ENCODE results near the gene PATE3.

The PATE3 gene, protein sequence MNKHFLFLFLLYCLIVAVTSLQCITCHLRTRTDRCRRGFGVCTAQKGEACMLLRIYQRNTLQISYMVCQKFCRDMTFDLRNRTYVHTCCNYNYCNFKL

DNA sequence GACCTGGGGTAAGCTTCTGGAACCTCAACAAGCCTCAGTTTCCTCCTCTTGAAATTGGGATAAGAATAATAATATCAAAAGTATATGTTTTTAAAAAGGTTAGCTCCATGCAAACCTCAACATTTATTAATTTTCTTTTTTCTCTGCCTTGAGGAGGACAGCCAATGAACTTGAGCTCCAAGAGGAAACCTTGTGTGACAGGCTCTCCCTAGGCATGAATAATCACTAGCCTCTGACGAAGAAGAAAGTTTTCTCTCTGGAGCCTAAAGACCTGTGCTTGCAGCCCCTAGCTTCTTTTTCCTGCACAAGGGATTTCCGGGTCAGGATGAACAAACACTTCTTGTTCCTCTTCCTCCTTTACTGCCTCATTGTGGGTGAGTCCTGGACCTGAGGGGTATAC is at the start of gene PATE3:
Gene PATE3, plus strand, starts transcription at position 301 of the 400 bp plus-strand sequence. Its CDS starts 25 bp downstream, at position 326.
- DNase-seq: no peak

DNA sequence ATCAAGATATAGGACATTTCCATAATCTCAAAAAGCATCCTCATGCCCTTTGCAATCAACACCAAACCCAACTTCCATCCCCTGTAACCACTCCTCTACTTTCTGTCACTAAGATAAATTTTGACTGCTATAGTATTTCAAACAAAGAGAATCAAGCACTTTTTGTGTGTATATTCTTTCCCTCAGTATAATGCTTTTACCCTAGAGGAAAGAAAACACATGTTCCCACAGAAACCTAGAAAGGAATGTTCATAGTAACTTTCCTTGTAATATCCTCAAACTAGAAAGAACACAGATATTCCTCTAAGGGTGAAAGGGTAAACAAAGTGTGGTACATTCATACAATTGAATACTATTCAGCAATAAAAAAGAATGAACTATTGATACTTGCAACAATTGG is 47.3 kb upstream of the PATE3 start:
- DNase-seq: no peak

DNA sequence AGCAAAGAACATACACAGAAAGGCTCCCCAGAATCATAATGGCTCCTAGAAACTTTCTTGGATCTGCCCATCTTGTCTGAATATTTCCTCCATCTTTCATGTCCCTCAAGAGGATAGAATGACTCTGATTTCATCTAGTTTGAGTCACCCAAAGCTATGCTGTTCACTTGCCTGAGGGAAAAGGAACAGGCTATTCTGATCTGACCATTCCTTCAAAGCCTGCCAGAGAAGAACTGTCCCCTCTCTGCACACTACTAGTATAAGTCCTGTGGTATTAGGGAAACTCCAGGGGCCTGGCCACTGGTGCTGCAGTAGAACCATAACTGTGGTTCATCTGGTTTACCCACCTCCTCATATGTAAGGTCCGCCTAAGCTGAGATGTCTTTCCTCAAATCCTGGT is 44.2 kb upstream of the PATE3 start:
- no peak for DNase-seq

DNA sequence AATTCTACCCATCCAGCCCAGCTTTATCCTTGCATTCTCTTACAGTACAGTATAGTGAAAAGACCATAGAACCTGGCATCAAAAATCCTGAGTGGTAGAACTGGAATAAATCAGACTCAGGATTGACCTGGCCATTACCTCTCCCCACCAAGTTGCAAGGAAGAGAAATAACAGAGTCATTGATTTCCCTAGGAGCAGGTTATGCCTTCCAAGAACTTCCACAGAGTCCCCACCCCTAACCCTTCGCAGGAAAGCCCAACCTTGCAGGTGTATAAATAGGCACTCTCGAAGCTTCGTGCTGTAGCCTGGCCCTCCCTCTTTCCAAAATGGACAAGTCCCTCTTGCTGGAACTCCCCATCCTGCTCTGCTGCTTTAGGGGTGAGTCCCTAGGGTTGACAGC is 41.9 kb upstream of the PATE3 start, which contains the start of gene PATE1:
Gene PATE1, plus strand, starts transcription at position 301 of the 400 bp plus-strand sequence. Its CDS starts 26 bp downstream, at position 327.
- DNase-seq: no peak

DNA sequence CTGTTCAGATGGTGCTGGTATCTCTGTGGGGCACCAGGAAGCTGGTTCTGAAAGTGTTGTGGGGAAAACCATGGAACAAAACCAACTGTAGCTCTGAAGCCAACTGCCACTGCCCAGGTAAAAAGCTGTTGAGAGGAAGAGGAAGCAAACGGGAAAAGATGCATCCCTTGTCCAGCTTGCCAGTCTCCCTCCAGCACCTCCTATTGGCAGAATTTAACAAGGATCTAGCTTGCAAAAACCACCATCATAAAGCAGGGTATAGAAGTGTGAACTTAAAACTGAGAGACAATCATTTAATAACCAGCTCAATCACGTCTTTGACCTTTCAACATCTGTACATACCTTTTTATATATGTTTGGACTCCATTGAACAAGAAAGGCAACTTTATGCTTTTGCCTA is 37.3 kb upstream of the PATE3 start:
- no peak for DNase-seq

DNA sequence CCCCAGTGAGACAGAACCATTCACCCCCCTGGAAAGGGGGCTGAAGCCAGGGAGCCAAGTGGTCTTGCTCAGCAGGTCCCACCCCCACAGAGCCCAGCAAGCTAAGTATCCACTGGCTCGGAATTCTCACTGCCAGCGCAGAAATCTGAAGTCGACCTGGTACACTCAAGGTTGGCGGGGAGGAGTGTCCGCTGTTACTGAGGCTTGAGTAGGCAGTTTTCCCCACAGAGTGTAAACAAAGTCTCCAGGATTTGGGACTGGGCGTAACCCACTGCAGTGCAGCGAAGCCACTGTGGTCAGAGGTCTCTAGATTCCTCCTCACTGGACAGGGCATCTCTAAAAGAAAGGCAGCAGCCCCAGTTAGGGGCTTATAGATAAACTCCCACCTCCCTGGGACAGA is 31.9 kb upstream of the PATE3 start:
- DNase-seq: no peak

DNA sequence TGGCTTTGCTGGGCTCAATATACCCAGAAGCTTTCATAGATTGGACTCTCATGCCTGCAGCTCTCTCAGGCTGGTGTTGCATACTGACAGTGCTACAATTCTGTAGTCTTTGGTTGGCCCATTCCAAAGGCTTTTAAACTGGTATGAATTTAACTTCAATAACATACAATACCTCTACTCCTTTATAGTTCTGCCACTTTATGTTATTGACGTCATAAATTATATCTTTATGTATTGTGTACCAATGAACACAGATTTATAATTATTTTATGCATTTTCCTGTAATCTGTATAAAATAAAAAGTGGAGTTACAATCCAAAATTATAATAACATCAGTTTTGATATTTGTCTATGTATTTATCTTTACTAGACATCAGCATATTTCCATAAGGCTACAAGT is 25.5 kb upstream of the PATE3 start:
- no peak for DNase-seq

DNA sequence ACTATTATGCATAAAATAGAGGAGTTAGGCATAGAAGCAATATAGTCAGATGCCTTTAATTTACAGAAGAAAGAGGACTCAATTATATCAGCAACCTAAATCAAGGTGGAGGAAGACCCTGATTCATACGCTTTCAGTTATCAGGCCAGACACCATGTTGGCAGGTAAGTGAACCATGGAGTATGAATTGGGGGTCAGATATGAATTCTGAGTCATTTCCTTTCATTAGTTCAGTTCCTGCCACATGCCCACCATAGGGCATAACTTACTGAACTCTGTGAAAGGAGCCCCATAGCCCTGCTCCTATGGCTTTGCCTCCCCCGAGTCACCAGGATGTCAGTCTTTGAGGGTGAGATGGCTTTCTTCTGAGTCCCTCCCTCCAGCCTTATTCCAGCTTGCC is 24.4 kb upstream of the PATE3 start:
- DNase-seq: no peak

DNA sequence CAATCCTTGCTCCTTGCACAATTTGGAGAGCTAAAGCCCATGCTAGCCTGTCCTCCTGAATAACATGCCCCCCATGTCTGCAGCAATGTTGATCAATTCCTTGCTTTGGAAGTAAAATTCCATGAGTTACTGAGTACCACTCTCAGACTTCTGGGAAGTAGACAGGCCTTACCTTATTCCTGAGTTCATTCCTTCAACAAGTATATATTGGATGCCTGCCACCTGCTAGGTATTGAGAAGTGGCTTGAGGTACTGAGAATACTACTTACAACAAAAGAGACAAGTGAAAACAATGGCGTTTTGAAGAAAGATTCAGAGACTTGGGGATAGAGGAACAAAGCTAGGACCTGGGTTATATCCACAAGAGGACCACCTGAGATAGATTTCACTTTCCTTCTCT is 21.7 kb upstream of the PATE3 start:
- no peak for DNase-seq

DNA sequence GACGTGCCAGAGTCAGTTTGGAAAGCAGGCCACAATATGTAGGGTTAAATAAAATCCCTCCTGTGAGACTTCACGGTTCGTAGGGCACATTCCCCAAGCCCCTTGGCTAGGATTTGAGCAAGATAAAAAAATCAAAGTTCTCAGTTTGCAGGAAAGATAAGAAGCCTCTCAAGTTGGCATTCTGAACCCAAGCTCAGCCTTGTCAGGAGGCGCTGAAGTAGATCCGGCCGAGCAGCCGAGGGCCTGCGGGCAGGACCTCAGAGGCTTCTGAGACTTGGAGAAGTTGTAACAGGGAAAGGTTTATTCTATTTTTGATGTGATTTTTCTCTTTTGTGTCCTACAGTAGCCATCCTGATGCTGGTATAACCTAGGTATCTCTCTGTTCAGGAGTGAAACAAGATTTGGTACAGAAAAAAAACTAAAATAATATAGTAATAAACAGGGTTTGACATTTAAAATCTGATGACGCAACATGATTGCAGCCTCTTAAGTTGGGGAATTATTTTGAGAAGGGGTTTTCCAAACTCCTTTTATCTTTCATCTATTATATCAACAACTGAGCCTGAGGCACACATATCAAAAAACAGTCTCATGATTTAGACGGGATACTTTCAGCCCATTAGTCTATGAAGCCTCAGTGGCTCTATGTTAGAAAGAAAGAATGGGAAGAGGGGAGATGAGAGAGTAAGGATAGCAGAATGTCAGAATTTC is 19.4 kb upstream of the PATE3 start:
- DNase-seq: no peak

DNA sequence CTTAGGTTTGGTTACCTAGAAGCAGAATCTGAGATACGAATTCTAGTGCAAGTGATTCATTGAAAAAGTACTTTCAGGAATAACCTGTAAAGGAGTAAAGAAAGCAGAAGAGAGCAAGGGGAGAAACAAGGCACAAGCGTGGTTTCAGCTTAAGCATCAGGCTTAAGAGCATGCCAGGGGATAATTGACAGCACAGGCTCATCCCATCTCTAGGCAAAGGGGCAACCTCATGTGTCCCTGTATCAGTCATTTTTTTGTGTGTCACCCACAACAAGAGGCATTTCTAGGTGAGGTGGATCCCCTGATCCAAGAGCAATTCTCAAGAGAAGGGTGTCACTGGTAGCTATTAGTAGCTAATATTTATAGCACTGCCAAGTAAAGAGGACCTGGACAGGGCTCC is 17.3 kb upstream of the PATE3 start:
- DNase-seq: no peak

DNA sequence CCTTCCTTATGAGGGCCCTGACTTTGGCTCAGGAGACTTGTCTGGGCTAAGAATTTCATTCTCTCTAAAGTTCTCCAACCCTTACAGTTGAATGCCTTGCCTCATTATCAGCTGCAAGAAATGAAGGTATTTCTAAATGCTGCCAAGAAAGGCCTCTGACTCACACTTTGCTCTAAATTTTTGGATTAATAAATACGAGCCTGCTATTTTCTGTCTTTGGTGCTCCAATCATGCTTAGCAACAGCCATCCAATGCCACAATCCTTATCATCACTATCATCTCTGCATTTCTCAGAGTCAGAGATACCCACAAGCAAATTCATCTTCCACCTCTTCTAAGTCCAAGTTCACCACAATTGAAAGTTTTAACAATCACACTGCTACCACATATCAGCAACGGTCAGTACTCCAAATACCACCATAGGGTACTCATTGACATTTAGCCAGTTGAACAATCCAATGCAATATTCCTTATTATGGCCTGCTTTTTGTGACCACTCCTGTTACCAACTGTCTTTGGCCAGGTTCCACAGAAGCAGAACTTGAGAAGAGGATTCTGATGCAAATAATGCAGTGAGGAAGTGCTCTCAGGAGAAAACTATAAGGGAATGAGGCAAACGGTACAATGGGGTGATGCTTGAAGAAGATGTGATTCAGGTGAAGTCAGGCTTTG is 15.0 kb upstream of the PATE3 start:
- DNase-seq: no peak

DNA sequence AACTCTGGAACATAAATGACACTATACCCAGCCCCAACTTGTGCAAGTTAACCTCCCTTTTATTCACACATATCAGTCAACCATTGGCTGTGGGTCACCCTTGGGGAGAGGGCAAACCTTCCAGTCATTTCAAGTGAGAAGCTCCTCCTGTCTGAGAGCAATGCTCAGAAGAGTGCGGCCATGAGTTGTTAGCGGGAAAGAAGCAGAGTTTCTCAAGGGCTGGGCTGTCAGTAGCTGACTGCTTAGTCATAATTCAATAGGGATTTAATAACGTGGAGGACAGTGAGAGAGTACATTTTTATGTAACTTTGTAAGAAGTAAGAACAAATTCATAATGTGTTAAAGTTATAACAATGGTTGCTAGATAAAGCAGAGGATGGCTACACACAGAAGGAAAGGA is 14.4 kb upstream of the PATE3 start:
- DNase-seq: no peak

DNA sequence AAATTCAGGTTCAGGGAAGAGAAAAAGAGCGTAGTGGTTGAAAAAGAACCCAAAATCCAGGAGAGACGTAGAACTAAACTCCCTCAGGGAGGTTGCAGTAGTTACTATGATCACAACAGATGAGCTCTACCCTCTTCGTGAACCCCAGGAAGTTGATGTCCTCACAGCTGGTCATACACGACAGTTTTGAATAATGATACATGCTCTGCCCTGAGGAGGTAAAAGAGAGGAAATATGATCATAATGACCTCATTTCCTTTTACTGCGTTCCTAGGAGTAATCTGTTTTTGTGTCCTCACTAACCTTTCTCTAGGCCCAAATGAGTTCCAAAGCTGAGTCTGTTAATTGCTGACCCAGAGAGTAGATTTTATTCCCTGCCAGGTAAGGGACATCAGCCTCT is 10.6 kb upstream of the PATE3 start:
- no peak for DNase-seq

DNA sequence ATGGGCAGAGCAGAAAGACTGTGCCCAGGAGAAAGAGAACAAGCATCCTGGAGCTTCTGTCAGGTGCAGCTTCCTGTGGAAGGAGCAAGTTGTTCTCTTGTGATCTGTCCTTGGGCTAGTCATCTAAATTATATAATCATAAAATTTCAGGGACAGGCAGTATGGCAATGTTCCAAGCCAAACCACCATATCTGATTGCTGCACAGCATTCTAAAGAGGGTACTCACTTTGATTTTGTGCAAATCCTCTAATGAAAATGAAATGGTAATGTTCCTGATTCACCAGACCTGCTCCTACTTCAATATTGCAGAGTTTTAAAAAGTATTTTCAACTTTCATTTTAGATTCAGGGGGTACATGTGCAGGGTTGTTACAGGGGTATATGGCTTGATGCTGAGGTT is 9.2 kb upstream of the PATE3 start, which contains the start of gene PATE2:
Gene PATE2, minus strand, starts transcription at position 101 of the 400 bp plus-strand sequence. Its CDS starts 55 bp downstream, at position 46.
- DNase-seq: no peak

DNA sequence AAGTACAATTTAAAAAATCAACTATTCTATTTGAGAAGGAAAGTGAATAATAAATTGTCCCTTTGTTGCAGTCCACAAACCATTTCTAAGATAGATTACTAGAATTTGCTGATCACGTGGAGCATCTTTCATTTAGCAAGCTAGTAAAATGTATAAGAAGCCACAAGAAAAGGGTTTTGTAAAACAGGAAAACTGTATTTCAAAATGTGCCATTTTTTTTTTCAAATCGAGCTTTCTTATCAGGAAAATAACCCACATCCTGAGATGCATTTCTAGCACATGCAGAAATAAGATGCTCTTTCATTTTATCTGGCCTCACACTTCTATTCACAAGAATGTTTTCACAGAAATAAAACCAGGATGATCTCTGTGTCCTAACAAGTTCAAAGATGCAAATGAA is 3.2 kb upstream of the PATE3 start:
- DNase-seq: no peak

DNA sequence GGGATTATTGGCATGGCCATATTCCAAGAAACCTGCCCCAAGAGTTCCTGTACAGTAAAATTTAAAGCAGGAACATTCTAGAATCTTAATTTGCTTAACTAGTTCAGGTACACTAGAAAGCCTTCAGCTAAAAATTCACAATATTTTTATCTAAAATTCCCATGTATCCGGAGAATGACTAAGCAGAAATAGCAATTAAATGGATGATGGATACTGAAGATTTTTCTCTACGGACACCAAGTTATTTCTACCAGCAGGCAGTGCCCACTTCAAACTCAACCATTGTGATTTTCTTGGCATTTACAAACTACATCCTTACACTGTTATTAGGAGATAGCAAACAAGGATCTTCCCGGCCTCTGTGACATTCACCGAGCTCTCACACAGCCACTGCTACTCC is 2.9 kb downstream of the PATE3 start:
- no peak for DNase-seq

DNA sequence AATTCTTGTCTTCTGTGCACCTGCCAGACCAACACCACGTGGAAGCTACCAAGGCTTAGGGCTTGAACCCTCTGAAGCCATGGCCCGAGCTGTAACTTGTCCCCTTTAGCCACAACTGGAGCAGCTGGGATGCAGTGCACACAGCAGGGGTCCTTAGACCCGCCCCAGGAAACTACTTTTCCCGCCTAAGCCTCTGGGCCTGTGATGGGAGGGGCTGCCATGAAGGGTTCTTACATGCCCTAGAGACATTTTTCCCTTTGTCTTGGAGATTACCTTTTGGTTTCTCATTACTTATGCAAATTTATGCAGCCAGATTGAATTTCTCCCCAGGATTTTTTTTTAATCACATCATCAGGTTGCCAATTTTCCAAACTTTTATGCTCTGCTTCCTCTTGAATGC is 9.7 kb downstream of the PATE3 start:
- no peak for DNase-seq

DNA sequence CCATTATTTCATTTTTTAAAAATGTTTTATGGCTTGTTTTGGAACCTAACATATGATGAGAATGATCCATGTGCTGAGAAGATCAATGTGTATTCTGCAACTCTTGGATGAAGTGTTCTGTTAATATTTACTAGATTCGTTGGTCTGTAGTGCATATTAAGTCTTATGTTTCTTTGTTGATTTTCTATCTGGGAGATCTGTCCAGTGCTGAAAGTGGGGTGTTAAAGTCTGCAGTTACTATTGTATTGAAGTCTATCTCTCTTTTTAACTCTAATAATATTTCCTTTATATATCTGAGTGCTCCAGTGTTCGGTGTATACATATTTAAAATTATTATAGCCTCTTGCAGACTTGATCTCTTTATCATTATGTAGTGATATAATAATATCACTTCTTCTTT is 11.9 kb downstream of the PATE3 start:
- DNase-seq: no peak

DNA sequence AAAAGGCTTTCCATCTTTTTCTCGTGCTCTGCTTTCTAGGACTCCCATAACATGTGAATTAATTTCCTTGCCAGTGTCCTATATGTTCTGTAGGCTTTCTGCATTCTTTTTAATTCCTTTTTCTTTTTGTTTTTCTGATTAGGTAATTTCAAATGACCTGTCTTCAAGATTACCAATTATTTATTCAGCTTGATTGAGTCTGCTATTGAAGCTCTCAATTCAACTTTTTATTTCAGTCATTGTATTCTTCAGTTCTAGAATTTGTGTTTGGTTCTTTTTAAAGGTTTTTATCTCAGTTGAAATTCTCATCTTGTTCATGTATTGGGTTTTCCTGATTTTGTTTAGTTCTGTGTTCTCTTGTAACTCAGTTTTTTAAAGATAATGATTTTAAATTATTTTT is 14.5 kb downstream of the PATE3 start:
- DNase-seq: no peak

DNA sequence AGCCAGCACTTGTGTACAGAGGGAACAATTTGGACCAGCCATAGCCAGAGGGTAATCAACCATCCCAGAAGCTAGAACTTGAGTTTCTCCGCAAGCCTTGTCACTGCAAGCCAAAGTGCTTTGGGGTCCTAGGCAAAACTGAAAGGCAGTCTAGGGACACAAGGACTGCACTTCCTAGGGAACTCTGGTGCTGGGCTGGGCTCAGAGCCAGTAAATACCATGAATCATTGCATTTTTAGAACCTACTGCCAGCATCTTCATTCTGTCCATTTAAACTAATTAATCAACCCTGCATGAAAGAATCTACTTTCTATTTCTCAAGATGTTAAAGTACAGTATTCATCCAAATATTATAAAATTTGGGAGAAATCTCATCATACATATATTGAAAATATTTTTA is 20.0 kb downstream of the PATE3 start:
- DNase-seq: no peak

DNA sequence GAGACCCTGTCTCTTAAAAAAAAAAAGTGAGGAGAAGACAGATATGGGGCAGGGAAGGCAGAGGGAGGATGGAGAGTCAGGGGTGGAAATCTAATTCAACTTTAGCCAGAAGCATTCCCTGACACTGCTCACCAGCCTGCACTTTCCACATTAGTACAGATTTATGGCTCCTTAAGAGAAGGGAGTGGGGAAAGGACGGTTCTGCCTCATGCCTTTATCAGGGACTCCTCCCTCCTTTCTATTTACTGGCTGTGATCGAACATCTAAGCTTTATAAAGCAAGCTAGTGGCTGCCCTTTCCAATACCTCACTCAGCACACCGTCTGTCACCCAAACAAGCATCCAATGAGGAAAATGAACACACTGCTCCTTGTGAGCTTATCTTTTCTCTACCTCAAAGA is 45.1 kb downstream of the PATE3 start, which contains the start of gene PATE4:
Gene PATE4, plus strand, starts transcription at position 301 of the 400 bp plus-strand sequence. Its CDS starts 44 bp downstream, at position 345.
- DNase-seq: no peak

DNA sequence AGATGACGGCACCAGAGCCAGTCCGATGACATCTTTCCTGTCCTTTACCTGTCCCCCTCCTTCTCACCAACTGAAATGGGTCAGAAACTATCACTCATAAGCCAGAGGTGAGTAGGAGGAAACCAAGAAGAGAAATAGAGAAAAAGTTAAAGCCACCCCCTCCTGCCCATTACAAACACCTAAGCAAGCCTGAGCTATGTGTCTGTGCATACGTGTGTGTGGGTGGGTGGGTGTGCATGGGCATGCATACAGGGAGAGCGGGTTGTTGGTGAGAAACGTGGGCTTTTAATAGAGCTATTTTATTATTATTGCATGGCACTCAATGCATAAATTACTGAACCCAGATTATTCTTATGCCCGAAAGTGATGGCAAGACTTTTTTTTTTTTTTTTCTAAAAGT is 47.8 kb downstream of the PATE3 start:
- DNase-seq: no peak

All from stimulated activated CD4-positive, alpha-beta T cell treated with anti-CD3 and anti-CD28 coated beads, Interleukin-15, amount 100 ng/mL, for 24 hours (primary cell).